ENCODE data around the gene EPB41L3. TPM values are rescaled to one million over a fixed set of nuclear protein-coding genes. Genes with fewer than 3 reads are reported as not detected.

Gene EPB41L3
- polyA plus RNA-seq (2011; rRNA removed): 0.90 and 1.00 TPM in 2 replicates
- 0.83 and 1.5 TPM in 2 replicates for polyA plus RNA-seq (2012; cell fraction: cytosol; rRNA removed)
- polyA plus RNA-seq (2012; cell fraction: nucleus; rRNA removed): 0.47 and 0.78 TPM in 2 replicates
- 0.37 to 0.46 TPM (median 0.37 TPM) in 3 replicates for polyA plus RNA-seq (2017; fragmentation: RNase III; extraction: RNeasy Plus Mini Kit Qiagen cat#74134 plus additional on column Dnase treatment)
- polyA minus RNA-seq (2011; rRNA and poly(A)+ RNA removed): 2.4 TPM in 2 replicates

GRCh38 chr18:5543773-5544389 is at the start of gene EPB41L3:
EPB41L3 (minus strand) TSS chr18:5543997; CDS start chr18:5489183, 54,814 bp downstream.
- H3K4me2 ChIP-seq: peak within 1 kb of the TSS; percentile 73
- no peak for TF ChIP-seq HOXA7 (CRISPR knock-in tag; IDR thresholded peaks at IDR 0.05)
- TF ChIP-seq SMC3 (IDR thresholded peaks at IDR 0.05): no peak
- TF ChIP-seq HEYL (CRISPR knock-in tag; IDR thresholded peaks at IDR 0.05): no peak
- no peak within 1 kb of the TSS for H3K27ac ChIP-seq
- 5% methylated on average over 8 of the region's 57 CpGs for WGBS (ENCODE audit: missing lambda C conversion rate)
- H3K4me1 ChIP-seq: no peaks in the 10 kb centered on the region
- ATAC-seq (peak in 1 of 2 experiments; percentile 53; a peak in 3 of 6 replicates), FAIRE-seq (no peak), DNase-seq (ENCODE audit: low read depth in 1 of 2, low spot score in 1 of 2) (no peak)
- ChIA-PET POLR2A (no interaction called here), CTCF (no interaction called here)
- no peaks in the 10 kb centered on the region for H3K9me3 ChIP-seq
- H3K4me3 ChIP-seq: peak within 1 kb of the TSS; percentile 37

GRCh38 chr18:5588529-5588928 is 44.7 kb upstream of the EPB41L3 start:
- TF ChIP-seq SREBF2 (IDR thresholded peaks at IDR 0.05) (no peak), BCL3 (IDR thresholded peaks at IDR 0.05) (no peak), RARB (CRISPR knock-in tag; IDR thresholded peaks at IDR 0.05) (no peak), E2F6 (IDR thresholded peaks at IDR 0.05; ENCODE audit: borderline replicate concordance, low read depth) (no peak), RNF2 (IDR thresholded peaks at IDR 0.05; ENCODE audit: borderline replicate concordance, low read depth) (no peak), NPAS2 (CRISPR knock-in tag; IDR thresholded peaks at IDR 0.05; ENCODE audit: borderline replicate concordance) (no peak), POLR2A (IDR thresholded peaks at IDR 0.05; ENCODE audit: low read length) (no peak), FOXS1 (CRISPR knock-in tag; IDR thresholded peaks at IDR 0.05) (no peak), CTCF (IDR thresholded peaks at IDR 0.05) (no peak), CBX8 (IDR thresholded peaks at IDR 0.05) (no peak), NFE2L2 (conservative IDR thresholded peaks at IDR 0.05; ENCODE audit: low read length) (no peak)
- CTCF ChIA-PET: no interaction called here
- no peak overlapping the region for H3K4me3 ChIP-seq
- no peak overlapping the region for H3K27ac ChIP-seq
- POLR2A ChIA-PET: no interaction called here
- ATAC-seq (no peak), FAIRE-seq (no peak), DNase-seq (ENCODE audit: low read depth in 1 of 2, low spot score in 1 of 2) (no peak)
- H3K4me2 ChIP-seq: no peak overlapping the region
- no peaks in the 10 kb centered on the region for H3K9me3 ChIP-seq
- no peaks in the 10 kb centered on the region for H3K4me1 ChIP-seq

- H3K4me3 ChIP-seq: no peak overlapping the region
- FAIRE-seq: no peak
- DNase-seq (ENCODE audit: low read depth in 1 of 2, low spot score in 1 of 2): no peak
- no peak for ATAC-seq
- no peak overlapping the region for H3K27ac ChIP-seq
- POLR2A ChIA-PET: no interaction called here
- H3K4me2 ChIP-seq: no peak overlapping the region
- CTCF ChIA-PET: no interaction called here
- 6% methylated on average over 2 of the region's 3 CpGs for WGBS (ENCODE audit: missing lambda C conversion rate)
- H3K4me1 ChIP-seq: no peaks in the 10 kb centered on the region
- no peaks in the 10 kb centered on the region for H3K9me3 ChIP-seq
- no peak for TF ChIP-seq PBX3 (IDR thresholded peaks at IDR 0.05)
- TF ChIP-seq JUN (IDR thresholded peaks at IDR 0.05): no peak
- no peak for TF ChIP-seq RNF2 (IDR thresholded peaks at IDR 0.05; ENCODE audit: borderline replicate concordance, low read depth)
- TF ChIP-seq POLR2A (IDR thresholded peaks at IDR 0.05; ENCODE audit: low read length): no peak
- TF ChIP-seq CBX2 (IDR thresholded peaks at IDR 0.05; ENCODE audit: borderline replicate concordance, low read depth): no peak
- no peak for TF ChIP-seq TFCP2L1 (CRISPR knock-in tag; IDR thresholded peaks at IDR 0.05)
- no peak for TF ChIP-seq KDM5A (IDR thresholded peaks at IDR 0.05)
- TF ChIP-seq RAD21 (conservative IDR thresholded peaks at IDR 0.05 in 1 of 2, IDR thresholded peaks at IDR 0.05 in 1 of 2): no peak
- no peak for TF ChIP-seq EP300 (IDR thresholded peaks at IDR 0.05)
- no peak for TF ChIP-seq ELK1 (IDR thresholded peaks at IDR 0.05; ENCODE audit: low read depth, low read length)
- no peak for TF ChIP-seq RARB (CRISPR knock-in tag; IDR thresholded peaks at IDR 0.05)
- no peak for TF ChIP-seq SREBF2 (IDR thresholded peaks at IDR 0.05)
- no peak for TF ChIP-seq ESRRA (IDR thresholded peaks at IDR 0.05; ENCODE audit: borderline replicate concordance, low read length)
- no peak for TF ChIP-seq CHD4 (IDR thresholded peaks at IDR 0.05; ENCODE audit: borderline replicate concordance)
- TF ChIP-seq ATOH8 (CRISPR knock-in tag; IDR thresholded peaks at IDR 0.05; ENCODE audit: low read depth): no peak
- no peak for TF ChIP-seq ZSCAN20 (CRISPR knock-in tag; IDR thresholded peaks at IDR 0.05)
- no peak for TF ChIP-seq MAFK (IDR thresholded peaks at IDR 0.05; ENCODE audit: partially characterized antibody)
- TF ChIP-seq HOXB13 (CRISPR knock-in tag; IDR thresholded peaks at IDR 0.05; ENCODE audit: low read depth): no peak
These were observed 41.9 kb upstream of the EPB41L3 start for GRCh38 chr18:5585653-5586052.

Measured in A549 (cell line).